HUES64 (cell line): Measurements from ENCODE around the gene RARB. TPM values are rescaled to one million over a fixed set of nuclear protein-coding genes. Genes with fewer than 3 reads are reported as not detected.

ENCODE experiments used
- H3K27ac ChIP-seq: 2 replicates; pipeline ENCODE4 v1.7.0; 2013; ENCODE audit warnings: low read depth, low read length, inconsistent platforms
- H3K27me3 ChIP-seq: 2 replicates; pipeline ENCODE4 v1.6.1; 2013; ENCODE audit warnings: mild to moderate bottlenecking, low read length; ENCODE audit not compliant: insufficient read depth
- H3K36me3 ChIP-seq: 2 replicates; pipeline ENCODE4 v1.6.1; 2013; ENCODE audit warnings: mild to moderate bottlenecking, low read length; ENCODE audit not compliant: insufficient read depth
- H3K4me1 ChIP-seq: 2 replicates; pipeline ENCODE4 v1.6.1; 2013; ENCODE audit warnings: mild to moderate bottlenecking, low read length, moderate library complexity; ENCODE audit not compliant: insufficient read depth
- H3K4me3 ChIP-seq: 2 replicates; pipeline ENCODE4 v1.5.1; 2013; ENCODE audit warnings: mild to moderate bottlenecking, low read length, moderate library complexity
- H3K9ac ChIP-seq: 2 replicates; pipeline ENCODE4 v1.6.1; 2013; ENCODE audit warnings: mild to moderate bottlenecking, low read depth, low read length
- H3K9me3 ChIP-seq: 2 replicates; pipeline ENCODE4 v1.6.1; 2013; ENCODE audit warnings: low read depth, low read length; ENCODE audit not compliant: insufficient read depth
- WGBS: fragments of 150-250, 120-280 bp; methylation state at CpG from one replicate; pipeline ENCODE4 v1.1.7; 2013; ENCODE audit warnings: missing lambda C conversion rate; 5-methylcytosine and 5-hydroxymethylcytosine counted together
- polyA plus RNA-seq, 2 experiments: library from polyadenylated mRNA; stranded (reverse); fragments of 50-300 nt; gene quantifications; one replicate each; pipeline ENCODE4 v1.2.3, GENCODE V29; 2013

The RARB gene
- polyA plus RNA-seq (2013, experiment 1 of 2): 0.95 TPM
- 1.8 TPM for polyA plus RNA-seq (2013, experiment 2 of 2)

DNA sequence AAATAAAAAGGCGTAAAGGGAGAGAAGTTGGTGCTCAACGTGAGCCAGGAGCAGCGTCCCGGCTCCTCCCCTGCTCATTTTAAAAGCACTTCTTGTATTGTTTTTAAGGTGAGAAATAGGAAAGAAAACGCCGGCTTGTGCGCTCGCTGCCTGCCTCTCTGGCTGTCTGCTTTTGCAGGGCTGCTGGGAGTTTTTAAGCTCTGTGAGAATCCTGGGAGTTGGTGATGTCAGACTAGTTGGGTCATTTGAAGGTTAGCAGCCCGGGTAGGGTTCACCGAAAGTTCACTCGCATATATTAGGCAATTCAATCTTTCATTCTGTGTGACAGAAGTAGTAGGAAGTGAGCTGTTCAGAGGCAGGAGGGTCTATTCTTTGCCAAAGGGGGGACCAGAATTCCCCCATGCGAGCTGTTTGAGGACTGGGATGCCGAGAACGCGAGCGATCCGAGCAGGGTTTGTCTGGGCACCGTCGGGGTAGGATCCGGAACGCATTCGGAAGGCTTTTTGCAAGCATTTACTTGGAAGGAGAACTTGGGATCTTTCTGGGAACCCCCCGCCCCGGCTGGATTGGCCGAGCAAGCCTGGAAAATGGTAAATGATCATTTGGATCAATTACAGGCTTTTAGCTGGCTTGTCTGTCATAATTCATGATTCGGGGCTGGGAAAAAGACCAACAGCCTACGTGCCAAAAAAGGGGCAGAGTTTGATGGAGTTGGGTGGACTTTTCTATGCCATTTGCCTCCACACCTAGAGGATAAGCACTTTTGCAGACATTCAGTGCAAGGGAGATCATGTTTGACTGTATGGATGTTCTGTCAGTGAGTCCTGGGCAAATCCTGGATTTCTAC lies at the start of gene RARB:
TSS of gene RARB (plus strand) at position 322 of the 847 bp plus-strand sequence. CDS start at position 791, 469 bp downstream.
- 3% methylated on average over 27 of the region's 27 CpGs for WGBS
- Histone ChIP-seq H3K4me1 (peaks cover 80% of the 10 kb centered on the region), H3K9ac (peak within 1 kb of the TSS; percentile 53; the same call in 1 of the 2 replicates), H3K4me3 (peak within 1 kb of the TSS; percentile 61), H3K36me3 (no peaks in the 10 kb centered on the region), H3K9me3 (no peaks in the 10 kb centered on the region), H3K27ac (peak within 1 kb of the TSS; percentile 50; the same call in 1 of the 2 replicates), H3K27me3 (peaks cover 9% of the 10 kb centered on the region; the same call in 1 of the 2 replicates)

DNA sequence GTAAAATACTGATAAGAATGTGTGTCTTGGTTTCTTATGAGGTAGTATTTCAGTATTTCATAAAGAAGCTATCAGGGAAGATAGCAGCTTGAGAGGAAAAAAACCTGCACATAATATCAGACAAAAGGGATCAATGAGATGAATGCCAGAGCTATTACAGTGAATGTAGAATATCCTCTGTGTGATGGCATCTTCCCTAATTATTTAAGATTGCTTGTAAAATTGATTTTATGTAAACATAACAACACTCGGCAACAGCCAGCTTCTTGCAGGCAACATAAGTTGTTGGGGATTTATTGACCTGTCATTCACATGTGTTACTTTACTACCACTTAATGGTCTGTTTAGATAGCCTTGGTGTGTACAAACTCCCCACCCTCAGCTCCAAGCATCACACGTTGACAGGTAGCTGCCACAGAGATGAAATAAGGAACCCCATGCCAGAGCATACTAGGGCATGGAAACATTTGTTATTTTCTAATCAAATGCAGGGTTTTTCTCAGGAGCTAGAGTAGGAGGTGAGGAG lies 49.2 kb upstream of the RARB start:
- Histone ChIP-seq H3K36me3 (no peaks in the 10 kb centered on the region), H3K27me3 (no peaks in the 10 kb centered on the region), H3K9ac (no peak overlapping the region), H3K4me3 (no peak overlapping the region), H3K9me3 (no peaks in the 10 kb centered on the region), H3K27ac (no peak overlapping the region), H3K4me1 (no peaks in the 10 kb centered on the region)
- WGBS: 69% methylated on average over 1 of the region's 2 CpGs

DNA sequence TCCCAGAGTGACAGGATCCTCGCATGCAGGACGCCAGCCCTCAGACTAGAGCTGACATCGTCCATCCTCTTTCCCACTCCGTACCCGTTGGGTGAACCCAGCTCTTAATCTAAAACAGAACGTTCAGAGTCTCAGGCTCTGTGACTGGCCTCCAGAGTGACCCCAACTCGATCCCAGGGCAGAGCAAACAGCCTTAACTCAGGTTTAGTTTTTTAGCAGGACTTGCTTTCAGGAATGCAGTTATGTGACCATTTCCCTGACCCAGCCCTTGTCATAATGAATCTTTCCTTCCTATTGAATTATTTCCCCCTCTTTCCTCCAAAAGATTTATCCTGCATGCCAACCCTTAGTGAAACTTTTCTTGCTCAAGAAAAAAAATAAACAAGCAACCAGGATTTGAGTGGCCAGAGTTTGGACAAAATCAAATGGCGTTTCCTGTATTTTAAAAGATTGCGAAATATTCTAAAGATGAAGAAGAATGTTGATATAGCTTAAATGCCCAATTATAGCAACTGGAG lies 47.8 kb upstream of the RARB start:
- Histone ChIP-seq H3K36me3 (no peaks in the 10 kb centered on the region), H3K27me3 (no peaks in the 10 kb centered on the region), H3K4me3 (no peak overlapping the region), H3K4me1 (no peaks in the 10 kb centered on the region), H3K9me3 (no peaks in the 10 kb centered on the region), H3K9ac (no peak overlapping the region), H3K27ac (no peak overlapping the region)
- WGBS: 94% methylated on average over 9 of the region's 9 CpGs

DNA sequence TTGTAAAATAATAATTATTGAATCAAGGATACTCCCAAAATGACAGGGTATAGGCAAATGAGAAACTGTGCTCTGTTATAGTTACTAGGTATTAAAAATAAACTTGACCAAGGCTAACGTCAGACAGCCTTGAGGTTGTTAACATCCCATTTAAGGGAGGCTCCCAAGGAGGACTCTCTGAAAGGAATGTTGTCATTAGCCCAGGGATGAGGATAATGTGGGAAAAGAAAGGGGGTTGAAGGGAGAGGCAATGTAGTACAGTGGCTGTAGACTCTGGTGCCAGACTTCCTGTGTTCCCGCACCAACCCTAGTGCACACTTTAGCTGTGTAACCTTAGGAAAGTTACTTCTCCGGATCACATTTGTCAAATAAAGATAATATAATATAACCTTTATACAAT lies 47.0 kb upstream of the RARB start:
- Histone ChIP-seq H3K27me3 (no peaks in the 10 kb centered on the region), H3K9ac (no peak overlapping the region), H3K4me3 (no peak overlapping the region), H3K4me1 (no peaks in the 10 kb centered on the region), H3K27ac (no peak overlapping the region), H3K36me3 (no peaks in the 10 kb centered on the region), H3K9me3 (no peaks in the 10 kb centered on the region)
- WGBS: 87% methylated on average over 2 of the region's 3 CpGs

DNA sequence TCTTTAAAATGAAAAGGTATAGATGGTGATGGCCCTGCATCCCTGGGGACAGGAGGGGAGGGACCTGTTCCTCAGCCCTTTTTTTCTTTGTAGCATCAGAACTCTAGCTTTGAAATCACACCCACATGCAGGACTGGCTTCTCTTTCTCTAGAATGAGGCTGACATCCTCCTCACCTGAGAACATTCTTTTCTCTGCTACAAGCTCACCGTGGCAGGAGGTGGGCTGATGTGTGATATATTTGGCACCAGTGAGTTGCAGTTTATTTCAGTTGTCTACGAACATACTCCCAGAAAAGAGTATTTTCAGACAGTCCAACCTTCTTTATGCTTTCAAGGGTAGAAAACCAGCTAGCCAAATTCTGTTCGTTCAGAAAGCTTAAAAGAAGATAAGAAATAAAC lies 43.6 kb upstream of the RARB start:
- H3K9ac ChIP-seq: no peak overlapping the region
- H3K27ac ChIP-seq: no peak overlapping the region
- no peak overlapping the region for H3K4me3 ChIP-seq
- no peaks in the 10 kb centered on the region for H3K27me3 ChIP-seq
- H3K4me1 ChIP-seq: no peaks in the 10 kb centered on the region
- H3K9me3 ChIP-seq: no peaks in the 10 kb centered on the region
- no peaks in the 10 kb centered on the region for H3K36me3 ChIP-seq
- 100% methylated on average over 3 of the region's 3 CpGs for WGBS

DNA sequence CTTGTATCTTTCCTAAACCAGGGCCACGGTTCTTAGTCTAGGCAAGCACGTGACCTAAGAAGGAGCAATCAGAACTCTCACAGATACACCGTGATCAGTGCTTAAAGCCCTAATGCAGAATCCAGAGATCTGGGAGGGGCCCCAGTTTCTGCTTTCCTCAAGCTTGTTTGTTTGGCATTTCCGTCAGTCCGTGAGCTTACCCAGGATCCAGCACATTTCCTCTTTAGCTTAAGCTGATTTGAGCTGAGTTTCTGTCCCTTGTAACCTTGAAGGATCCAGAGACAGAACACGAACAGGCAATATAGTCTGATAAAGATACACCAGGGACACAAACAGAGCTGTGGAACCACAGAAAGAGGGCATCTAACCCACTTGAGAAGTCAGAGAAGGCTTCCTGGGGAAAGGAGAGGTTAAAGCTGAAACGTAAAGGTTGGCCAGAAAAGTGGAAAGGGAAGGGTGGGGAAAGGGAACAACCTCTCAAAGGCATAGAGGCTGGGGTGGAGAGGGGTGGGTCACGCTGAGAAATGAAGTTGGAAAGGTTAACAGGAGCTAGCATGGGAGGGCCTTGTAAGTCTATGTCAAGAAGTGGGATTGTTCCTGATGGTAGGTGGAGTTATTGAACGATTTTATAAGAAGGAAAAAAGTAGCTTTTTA lies 42.1 kb upstream of the RARB start:
- H3K27ac ChIP-seq: no peak overlapping the region
- no peak overlapping the region for H3K9ac ChIP-seq
- 88% methylated on average over 9 of the region's 9 CpGs for WGBS
- H3K27me3 ChIP-seq: no peaks in the 10 kb centered on the region
- no peaks in the 10 kb centered on the region for H3K36me3 ChIP-seq
- H3K9me3 ChIP-seq: no peaks in the 10 kb centered on the region
- H3K4me3 ChIP-seq: no peak overlapping the region
- no peaks in the 10 kb centered on the region for H3K4me1 ChIP-seq

DNA sequence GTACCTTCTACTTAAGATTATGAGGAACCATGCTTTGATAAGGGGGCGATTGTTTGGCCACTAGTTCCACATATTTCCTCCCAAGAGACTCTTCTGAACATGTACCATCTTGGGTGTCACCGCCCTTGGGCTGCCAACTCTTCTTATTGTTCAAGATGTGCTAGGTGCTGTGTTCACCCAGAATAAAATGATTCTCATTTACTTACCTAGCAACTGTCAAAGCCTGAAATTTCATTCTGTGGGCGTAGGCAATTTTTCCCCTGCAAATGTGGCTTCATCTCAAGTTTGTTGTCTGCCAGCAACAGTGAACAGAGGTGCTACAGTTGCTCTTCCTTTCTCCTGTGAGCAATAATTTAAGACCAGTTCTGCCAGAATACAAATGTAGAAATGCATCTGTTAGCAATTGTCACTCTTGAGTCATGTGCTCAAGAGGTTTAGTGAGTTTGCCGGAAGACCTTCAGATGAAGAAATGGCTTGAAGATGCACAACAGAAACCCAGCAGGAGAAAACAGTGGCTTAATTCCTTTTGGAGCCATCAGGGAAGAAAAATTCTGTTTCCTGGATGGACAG lies 41.3 kb upstream of the RARB start:
- Histone ChIP-seq H3K9me3 (no peaks in the 10 kb centered on the region), H3K27ac (no peak overlapping the region), H3K27me3 (no peaks in the 10 kb centered on the region), H3K4me3 (no peak overlapping the region), H3K36me3 (no peaks in the 10 kb centered on the region), H3K4me1 (no peaks in the 10 kb centered on the region), H3K9ac (no peak overlapping the region)
- WGBS: 96% methylated on average over 4 of the region's 4 CpGs

DNA sequence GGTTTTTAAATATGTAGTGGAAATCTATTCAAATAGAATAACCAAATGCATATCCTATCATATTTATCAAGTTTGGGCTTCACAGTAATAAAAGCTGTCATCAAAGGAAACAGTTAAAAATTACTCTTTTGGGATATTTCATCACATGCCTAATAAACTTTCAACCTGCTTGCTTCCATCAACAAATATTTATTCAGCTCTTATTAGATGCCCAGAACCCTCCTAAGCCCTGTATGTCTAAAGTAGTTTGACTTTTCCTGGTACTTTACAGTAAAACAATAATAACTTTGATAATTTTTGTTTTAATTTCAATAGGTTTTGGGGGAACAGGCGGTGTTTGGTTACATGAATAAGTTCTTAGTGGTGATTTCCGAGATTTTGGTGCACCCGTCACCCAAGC lies 37.5 kb upstream of the RARB start:
- H3K27ac ChIP-seq: no peak overlapping the region
- whole genome bisulfite sequencing: 97% methylated on average over 3 of the region's 3 CpGs
- no peaks in the 10 kb centered on the region for H3K36me3 ChIP-seq
- H3K27me3 ChIP-seq: no peaks in the 10 kb centered on the region
- H3K9me3 ChIP-seq: no peaks in the 10 kb centered on the region; the same call in 1 of the 2 replicates
- H3K4me3 ChIP-seq: no peak overlapping the region
- H3K4me1 ChIP-seq: no peaks in the 10 kb centered on the region
- no peak overlapping the region for H3K9ac ChIP-seq

DNA sequence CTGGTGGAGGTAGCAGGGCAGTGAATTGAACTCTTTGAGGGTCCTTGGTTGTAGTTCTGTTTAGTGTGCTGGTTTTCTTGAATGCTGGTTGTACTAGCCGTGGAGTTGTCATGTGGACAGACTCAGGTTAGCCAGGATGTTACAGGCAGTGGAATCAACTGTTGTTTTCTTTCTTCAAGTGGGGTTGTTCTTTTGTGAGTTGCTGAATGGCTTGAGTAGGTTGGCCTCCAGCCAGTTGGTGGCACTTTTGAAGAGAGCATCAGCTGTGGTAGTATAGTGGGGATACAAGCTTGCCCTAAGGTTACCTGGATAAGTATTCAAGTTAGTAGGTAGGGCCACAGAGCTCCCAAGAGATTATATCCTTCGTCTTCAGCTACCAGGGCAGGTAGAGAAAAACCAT lies 31.8 kb upstream of the RARB start:
- 95% methylated on average over 2 of the region's 2 CpGs for WGBS
- no peak overlapping the region for H3K27ac ChIP-seq

DNA sequence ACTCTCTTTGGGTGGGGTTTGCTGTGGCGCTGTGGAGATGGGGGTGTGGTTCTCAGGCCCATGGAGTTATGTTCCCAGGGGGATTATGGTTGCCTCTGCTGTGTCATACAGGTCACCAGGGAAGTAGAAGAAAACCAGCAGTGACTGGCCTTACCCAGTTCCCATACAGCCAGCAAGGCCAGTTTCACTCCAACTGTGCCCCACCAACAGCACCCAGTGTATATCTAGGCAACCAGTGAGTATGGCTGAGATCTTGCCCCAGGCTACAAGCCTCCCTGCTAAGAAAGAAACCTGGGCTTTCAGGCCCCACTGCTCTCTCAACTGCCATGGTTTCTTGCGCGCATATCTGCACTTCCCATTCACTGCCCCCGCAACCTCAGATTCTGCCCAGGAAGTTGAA lies 31.4 kb upstream of the RARB start:
- H3K9me3 ChIP-seq: no peaks in the 10 kb centered on the region; the same call in 1 of the 2 replicates
- no peaks in the 10 kb centered on the region for H3K36me3 ChIP-seq
- 93% methylated on average over 4 of the region's 4 CpGs for WGBS
- H3K27me3 ChIP-seq: no peaks in the 10 kb centered on the region
- H3K4me1 ChIP-seq: no peaks in the 10 kb centered on the region
- H3K4me3 ChIP-seq: no peak overlapping the region
- no peak overlapping the region for H3K9ac ChIP-seq
- H3K27ac ChIP-seq: no peak overlapping the region

More for the DNA sequence above, 31.8 kb upstream of the RARB start:
- H3K4me3 ChIP-seq: no peak overlapping the region
- H3K4me1 ChIP-seq: no peaks in the 10 kb centered on the region
- H3K36me3 ChIP-seq: no peaks in the 10 kb centered on the region
- no peaks in the 10 kb centered on the region for H3K27me3 ChIP-seq
- H3K9ac ChIP-seq: no peak overlapping the region
- H3K9me3 ChIP-seq: no peaks in the 10 kb centered on the region; the same call in 1 of the 2 replicates

DNA sequence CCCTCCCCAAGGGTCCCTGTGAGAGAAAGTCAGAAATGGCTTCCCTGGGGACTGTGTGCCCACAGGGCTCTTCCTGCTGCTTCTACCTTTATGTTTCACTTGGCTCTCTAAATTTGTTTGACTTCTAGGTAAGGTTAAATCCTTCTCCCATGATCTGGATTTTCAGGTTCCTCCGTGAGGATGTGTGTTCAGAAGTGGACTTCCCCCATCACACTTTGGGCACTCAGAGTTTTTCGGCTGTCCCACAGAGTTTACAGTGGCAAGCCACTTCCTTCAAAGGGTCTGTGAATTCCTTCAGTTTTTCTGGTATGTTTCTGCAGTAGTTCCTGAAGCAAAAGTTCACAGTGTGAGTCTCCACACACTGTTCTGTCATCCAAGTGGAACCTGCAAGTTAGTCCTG lies 30.9 kb upstream of the RARB start:
- Histone ChIP-seq H3K9ac (no peak overlapping the region), H3K27ac (no peak overlapping the region)
- WGBS: 95% methylated on average over 2 of the region's 2 CpGs

More for the DNA sequence above, 30.9 kb upstream of the RARB start:
- Histone ChIP-seq H3K4me3 (no peak overlapping the region), H3K27me3 (no peaks in the 10 kb centered on the region), H3K36me3 (no peaks in the 10 kb centered on the region), H3K4me1 (no peaks in the 10 kb centered on the region), H3K9me3 (no peaks in the 10 kb centered on the region)
